Neural cell (in vitro differentiated cells): ENCODE data around the gene CYP19A1. TPM values are rescaled to one million over a fixed set of nuclear protein-coding genes. Genes with fewer than 3 reads are reported as not detected.
A peak's percentile ranks its signal among the peaks of the same experiment; 100 is the strongest.

Source experiments
- H2AFZ ChIP-seq: fragments of 200-600, 300-800 bp; sonication (generic), shearing (Covaris generic); 2 replicates; pipeline ENCODE4 v1.6.0; 2014; ENCODE audit warnings: low read depth, mild to moderate bottlenecking, antibody characterized with exemption, low read length, moderate library complexity
- H3F3A ChIP-seq: fragments of 200-600 bp; shearing (Covaris generic); 2 replicates; pipeline ENCODE4 v1.6.1; 2016; ENCODE audit warnings: mild to moderate bottlenecking, moderate library complexity, mixed read lengths, antibody characterized with exemption, low read length; ENCODE audit not compliant: insufficient read depth, poor library complexity, severe bottlenecking
- H3K27ac ChIP-seq: fragments of 200-600, 300-800 bp; sonication (generic), shearing (Covaris generic); 2 replicates; pipeline ENCODE4 v1.5.1; 2014; ENCODE audit warnings: mild to moderate bottlenecking, low read length, moderate library complexity
- H3K27me3 ChIP-seq: fragments of 300-800, 200-600 bp; sonication (generic), shearing (Covaris generic); 2 replicates; pipeline ENCODE4 v1.6.0; 2014; ENCODE audit warnings: mild to moderate bottlenecking, low read depth, low read length, moderate library complexity; ENCODE audit not compliant: insufficient read depth
- H3K36me3 ChIP-seq: fragments of 300-800, 200-600 bp; sonication (generic), shearing (Covaris generic); 2 replicates; pipeline ENCODE4 v1.5.1; 2014; ENCODE audit warnings: mild to moderate bottlenecking, antibody characterized with exemption, low read length, moderate library complexity; ENCODE audit not compliant: insufficient read depth
- H3K4me2 ChIP-seq: fragments of 300-800, 200-600 bp; sonication (generic), shearing (Covaris generic); 2 replicates; pipeline ENCODE4 v1.6.0; 2014; ENCODE audit warnings: mild to moderate bottlenecking, low read length
- H3K4me3 ChIP-seq: fragments of 300-800, 200-600 bp; sonication (generic), shearing (Covaris generic); 2 replicates; pipeline ENCODE4 v1.5.1; 2014; ENCODE audit warnings: mild to moderate bottlenecking, low read length, moderate library complexity
- H3K79me2 ChIP-seq: fragments of 200-600 bp; shearing (Covaris generic); replicated peaks from 2 replicates; pipeline ENCODE4 v1.6.0; 2014; ENCODE audit warnings: mild to moderate bottlenecking, low read length, moderate library complexity; ENCODE audit not compliant: insufficient read depth
- H3K9ac ChIP-seq: fragments of 300-800, 200-600 bp; sonication (generic), shearing (Covaris generic); 2 replicates; pipeline ENCODE4 v1.6.1; 2016; ENCODE audit warnings: mild to moderate bottlenecking, low read length, mixed read lengths
- H3K9me2 ChIP-seq: fragments of 200-600 bp; shearing (Covaris generic); 2 replicates; pipeline ENCODE4 v1.6.1; 2016; ENCODE audit warnings: mild to moderate bottlenecking, low read length, mixed read lengths; ENCODE audit not compliant: insufficient read depth
- H3K9me3 ChIP-seq: fragments of 200-600, 300-800 bp; sonication (generic), shearing (Covaris generic); 2 replicates; pipeline ENCODE4 v1.6.1; 2016; ENCODE audit warnings: mild to moderate bottlenecking, mixed run types, low read length, moderate library complexity, mixed read lengths
- H4K20me1 ChIP-seq: fragments of 200-600 bp; shearing (Covaris generic); 2 replicates; pipeline ENCODE4 v1.6.1; 2016; ENCODE audit warnings: mild to moderate bottlenecking, mixed run types; ENCODE audit not compliant: insufficient read depth
- EP300 ChIP-seq: fragments of 450-650 bp; conservative IDR thresholded peaks from 2 replicates; pipeline ENCODE4 v1.6.1; 2014; ENCODE audit warnings: antibody characterized with exemption, mild to moderate bottlenecking, moderate library complexity; ENCODE audit not compliant: poor library complexity, severe bottlenecking
- EZH2 ChIP-seq: fragments of 200-600, 300-800 bp; shearing (Covaris generic), sonication (generic); IDR thresholded peaks from 2 replicates; pipeline ENCODE4 v1.6.1; 2014; ENCODE audit warnings: antibody characterized with exemption, low read length, borderline replicate concordance, mild to moderate bottlenecking; ENCODE audit not compliant: insufficient read depth, poor library complexity, severe bottlenecking
- MXI1 ChIP-seq: fragments of 450-650 bp; conservative IDR thresholded peaks from 2 replicates; pipeline ENCODE4 v1.6.1; 2014; ENCODE audit warnings: antibody characterized with exemption, mild to moderate bottlenecking; ENCODE audit not compliant: poor library complexity, severe bottlenecking
- POLR2AphosphoS5 ChIP-seq: IDR thresholded peaks from 2 replicates; pipeline ENCODE4 v1.6.1; 2012
- RAD21 ChIP-seq: fragments of 450-650 bp; conservative IDR thresholded peaks from 2 replicates; pipeline ENCODE4 v1.6.1; 2014; ENCODE audit warnings: antibody characterized with exemption, mild to moderate bottlenecking, moderate library complexity
- SMC3 ChIP-seq: fragments of 450-650 bp; conservative IDR thresholded peaks from 2 replicates; pipeline ENCODE4 v1.6.1; 2014; ENCODE audit warnings: antibody characterized with exemption, mild to moderate bottlenecking, moderate library complexity; ENCODE audit not compliant: poor library complexity
- TAF1 ChIP-seq: IDR thresholded peaks from 2 replicates; pipeline ENCODE4 v1.6.1; 2012; ENCODE audit warnings: low read depth
- polyA plus RNA-seq: library from polyadenylated mRNA; depleted of rRNA; stranded (reverse); fragments of >200 nt; gene quantifications from 2 replicates; pipeline ENCODE4 v1.2.3, GENCODE V29; 2014
- TF ChIP-seq, protein P1 (sequence below): fragments of 450-650 bp; IDR thresholded peaks from 2 replicates; pipeline ENCODE4 v1.5.1; 2014; ENCODE audit warnings: antibody characterized with exemption, mild to moderate bottlenecking, moderate library complexity; ENCODE audit not compliant: poor library complexity, severe bottlenecking
- TF ChIP-seq, protein P2 (sequence below): IDR thresholded peaks from 2 replicates; pipeline ENCODE4 v1.6.1; 2012; ENCODE audit warnings: borderline replicate concordance

CYP19A1 gene
- polyA plus RNA-seq, 1 donor from 2014 or later, result not detected

DNA sequence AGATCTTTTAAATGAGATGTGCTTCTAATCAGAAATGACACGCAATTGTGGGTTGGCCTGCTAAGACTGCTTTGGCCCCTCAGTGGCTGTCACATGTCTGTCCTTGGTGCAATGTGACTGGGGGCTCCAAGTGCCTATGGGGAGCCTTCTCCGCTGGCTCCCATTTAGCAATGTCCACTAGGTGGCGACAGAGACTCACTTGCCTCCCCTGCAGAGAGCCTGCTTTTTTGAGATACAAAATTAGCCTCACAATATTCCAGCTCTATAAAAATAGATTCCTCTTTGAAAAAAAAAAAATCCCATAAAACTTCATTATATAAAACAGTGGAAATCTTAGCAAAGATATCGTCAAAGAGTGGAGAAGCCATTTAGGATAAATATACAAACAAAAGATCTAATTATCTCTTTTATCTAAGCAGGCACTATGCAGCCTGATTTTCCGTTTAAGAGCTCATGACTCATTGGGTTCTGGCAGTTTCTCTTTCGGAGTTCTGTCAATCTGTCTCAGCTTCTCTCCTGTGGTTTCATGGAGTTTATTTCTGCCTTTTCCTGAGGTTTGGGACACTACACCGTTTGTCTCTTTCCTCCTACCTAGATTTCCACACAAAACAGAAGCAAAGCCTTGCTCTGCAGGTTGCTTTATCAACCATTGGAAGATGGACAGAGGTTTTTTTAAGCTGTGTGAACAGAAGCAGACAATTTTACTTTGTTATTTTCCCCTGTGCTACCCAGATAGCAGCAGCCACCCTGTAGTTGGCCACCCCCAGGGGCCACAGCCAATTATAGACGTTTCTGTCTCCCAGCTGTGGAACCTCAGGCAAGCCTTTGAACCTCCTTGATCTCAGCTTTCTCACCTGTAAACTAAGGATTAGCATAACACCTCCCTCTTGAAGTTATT is 175.3 kb downstream of the CYP19A1 start:
- Histone ChIP-seq H3K79me2 (no peaks in the 10 kb centered on the region), H3K27ac (no peak overlapping the region), H3K9ac (no peak overlapping the region), H3K9me2 (no peaks in the 10 kb centered on the region), H3K4me3 (no peak overlapping the region), H3K36me3 (no peaks in the 10 kb centered on the region), H3K4me2 (no peak overlapping the region), H3K27me3 (no peaks in the 10 kb centered on the region), H3K9me3 (no peaks in the 10 kb centered on the region), H3F3A (no peaks in the 10 kb centered on the region), H4K20me1 (no peaks in the 10 kb centered on the region), H2AFZ (no peak overlapping the region)
- TF ChIP-seq, protein P1, sequence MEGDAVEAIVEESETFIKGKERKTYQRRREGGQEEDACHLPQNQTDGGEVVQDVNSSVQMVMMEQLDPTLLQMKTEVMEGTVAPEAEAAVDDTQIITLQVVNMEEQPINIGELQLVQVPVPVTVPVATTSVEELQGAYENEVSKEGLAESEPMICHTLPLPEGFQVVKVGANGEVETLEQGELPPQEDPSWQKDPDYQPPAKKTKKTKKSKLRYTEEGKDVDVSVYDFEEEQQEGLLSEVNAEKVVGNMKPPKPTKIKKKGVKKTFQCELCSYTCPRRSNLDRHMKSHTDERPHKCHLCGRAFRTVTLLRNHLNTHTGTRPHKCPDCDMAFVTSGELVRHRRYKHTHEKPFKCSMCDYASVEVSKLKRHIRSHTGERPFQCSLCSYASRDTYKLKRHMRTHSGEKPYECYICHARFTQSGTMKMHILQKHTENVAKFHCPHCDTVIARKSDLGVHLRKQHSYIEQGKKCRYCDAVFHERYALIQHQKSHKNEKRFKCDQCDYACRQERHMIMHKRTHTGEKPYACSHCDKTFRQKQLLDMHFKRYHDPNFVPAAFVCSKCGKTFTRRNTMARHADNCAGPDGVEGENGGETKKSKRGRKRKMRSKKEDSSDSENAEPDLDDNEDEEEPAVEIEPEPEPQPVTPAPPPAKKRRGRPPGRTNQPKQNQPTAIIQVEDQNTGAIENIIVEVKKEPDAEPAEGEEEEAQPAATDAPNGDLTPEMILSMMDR, result peak; percentile 94
- TF ChIP-seq POLR2AphosphoS5 (no peak), RAD21 (peak; percentile 92), MXI1 (no peak), EP300 (no peak), SMC3 (peak; percentile 93), EZH2 (no peak), TAF1 (no peak)
- TF ChIP-seq, protein P2, sequence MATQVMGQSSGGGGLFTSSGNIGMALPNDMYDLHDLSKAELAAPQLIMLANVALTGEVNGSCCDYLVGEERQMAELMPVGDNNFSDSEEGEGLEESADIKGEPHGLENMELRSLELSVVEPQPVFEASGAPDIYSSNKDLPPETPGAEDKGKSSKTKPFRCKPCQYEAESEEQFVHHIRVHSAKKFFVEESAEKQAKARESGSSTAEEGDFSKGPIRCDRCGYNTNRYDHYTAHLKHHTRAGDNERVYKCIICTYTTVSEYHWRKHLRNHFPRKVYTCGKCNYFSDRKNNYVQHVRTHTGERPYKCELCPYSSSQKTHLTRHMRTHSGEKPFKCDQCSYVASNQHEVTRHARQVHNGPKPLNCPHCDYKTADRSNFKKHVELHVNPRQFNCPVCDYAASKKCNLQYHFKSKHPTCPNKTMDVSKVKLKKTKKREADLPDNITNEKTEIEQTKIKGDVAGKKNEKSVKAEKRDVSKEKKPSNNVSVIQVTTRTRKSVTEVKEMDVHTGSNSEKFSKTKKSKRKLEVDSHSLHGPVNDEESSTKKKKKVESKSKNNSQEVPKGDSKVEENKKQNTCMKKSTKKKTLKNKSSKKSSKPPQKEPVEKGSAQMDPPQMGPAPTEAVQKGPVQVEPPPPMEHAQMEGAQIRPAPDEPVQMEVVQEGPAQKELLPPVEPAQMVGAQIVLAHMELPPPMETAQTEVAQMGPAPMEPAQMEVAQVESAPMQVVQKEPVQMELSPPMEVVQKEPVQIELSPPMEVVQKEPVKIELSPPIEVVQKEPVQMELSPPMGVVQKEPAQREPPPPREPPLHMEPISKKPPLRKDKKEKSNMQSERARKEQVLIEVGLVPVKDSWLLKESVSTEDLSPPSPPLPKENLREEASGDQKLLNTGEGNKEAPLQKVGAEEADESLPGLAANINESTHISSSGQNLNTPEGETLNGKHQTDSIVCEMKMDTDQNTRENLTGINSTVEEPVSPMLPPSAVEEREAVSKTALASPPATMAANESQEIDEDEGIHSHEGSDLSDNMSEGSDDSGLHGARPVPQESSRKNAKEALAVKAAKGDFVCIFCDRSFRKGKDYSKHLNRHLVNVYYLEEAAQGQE, result no peak

DNA sequence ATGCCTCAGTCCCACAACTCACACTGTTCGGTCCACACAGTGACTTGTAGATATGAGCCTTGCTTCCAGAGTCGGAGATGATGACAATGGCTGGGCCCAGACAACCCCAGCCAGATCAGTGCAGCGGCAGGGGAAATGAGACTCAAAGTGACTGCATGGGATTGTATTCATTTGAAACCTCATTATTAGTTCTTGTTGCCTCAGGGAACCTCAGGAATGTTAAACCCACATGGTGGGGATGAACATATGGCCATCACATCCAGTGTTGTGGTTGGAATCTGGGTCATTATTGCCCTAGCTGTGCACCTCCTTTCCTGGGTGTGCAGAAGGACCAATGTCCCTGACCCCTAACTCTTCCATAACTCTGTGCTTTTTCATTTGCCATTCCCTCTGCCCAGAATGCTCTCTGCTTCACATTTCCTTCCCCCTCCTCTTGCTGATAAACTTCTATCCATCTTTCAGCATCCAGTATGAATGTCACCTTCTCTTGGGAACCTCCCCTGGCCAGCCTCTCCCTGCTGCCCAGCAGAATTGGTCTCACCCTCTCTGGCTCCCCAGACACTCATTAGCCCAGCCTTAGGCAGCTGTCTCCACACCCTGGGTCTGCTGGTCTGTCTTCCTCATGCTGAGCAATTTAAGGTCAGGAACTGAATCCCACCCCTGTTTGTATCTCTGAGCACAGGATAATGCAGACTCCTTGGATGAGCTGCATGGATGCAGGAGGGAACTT is 176.7 kb downstream of the CYP19A1 start:
- Histone ChIP-seq H2AFZ (no peak overlapping the region), H3F3A (no peaks in the 10 kb centered on the region), H3K9ac (no peak overlapping the region), H3K9me2 (no peaks in the 10 kb centered on the region), H3K36me3 (no peaks in the 10 kb centered on the region), H3K27ac (no peak overlapping the region), H3K27me3 (no peaks in the 10 kb centered on the region), H3K4me3 (no peak overlapping the region), H3K79me2 (no peaks in the 10 kb centered on the region), H3K4me2 (no peak overlapping the region), H4K20me1 (no peaks in the 10 kb centered on the region), H3K9me3 (no peaks in the 10 kb centered on the region)
- TF ChIP-seq, protein P1, result no peak
- TF ChIP-seq, protein P2, result no peak
- TF ChIP-seq EP300, result no peak
- no peak for TF ChIP-seq SMC3
- TF ChIP-seq MXI1, result no peak
- no peak for TF ChIP-seq RAD21
